Panc1 (cell line): ENCODE results near the gene FAM50B. TPM values are rescaled to one million over a fixed set of nuclear protein-coding genes. Genes with fewer than 3 reads are reported as not detected.

Source experiments
- ATAC-seq: fragments of 200-7000 bp; cut with Tn5 transposase; 2 replicates; pipeline ENCODE4 v1.9.1; 2020; ENCODE audit warnings: mild to moderate bottlenecking, moderate library complexity
- BruUV-seq: library from RNA; stranded (reverse); fragments of 400-500 nt; replicated peaks from 2 replicates; lab custom pipeline; 2021; lab: Mats Ljungman, UMichigan
- CTCF ChIA-PET: fragments of 300-600 bp; sonication (Branson Sonifier 250); formaldehyde crosslinking; loops from one replicate; lab custom pipeline; 2022; ENCODE audit warnings: antibody characterized with exemption; lab: Charles Lee
- POLR2A ChIA-PET: fragments of 300-600 bp; sonication (Branson Sonifier 250); formaldehyde crosslinking; loops from one replicate; lab custom pipeline; 2022; ENCODE audit warnings: antibody characterized with exemption; lab: Charles Lee
- DNase-seq: peaks from one replicate; pipeline ENCODE4 v3.0.0-alpha.2; 2010; ENCODE audit warnings: low read depth, low spot score
- H3K27ac ChIP-seq: 2 replicates; pipeline ENCODE4 v1.5.1; 2011; ENCODE audit warnings: mild to moderate bottlenecking, low read length, inconsistent platforms
- H3K27me3 ChIP-seq: fragments of 200-500 bp; sonication (Bioruptor generic); 2 replicates; pipeline ENCODE4 v1.6.0; 2014; ENCODE audit warnings: low read length, inconsistent platforms; ENCODE audit not compliant: control insufficient read depth, insufficient read depth
- H3K36me3 ChIP-seq: fragments of 200-500 bp; sonication (Bioruptor generic); 2 replicates; pipeline ENCODE4 v1.5.1; 2014; ENCODE audit warnings: inconsistent platforms, mild to moderate bottlenecking, low read length, moderate library complexity; ENCODE audit not compliant: control insufficient read depth, insufficient read depth
- H3K4me1 ChIP-seq: 2 replicates; pipeline ENCODE4 v1.5.1; 2011; ENCODE audit warnings: inconsistent platforms, mild to moderate bottlenecking, low read length, moderate library complexity; ENCODE audit not compliant: control insufficient read depth, insufficient read depth
- H3K4me3 ChIP-seq, 2 experiments: 2 replicates each; pipeline ENCODE4 v1.5.1; 2011 to 2012; ENCODE audit warnings: low read depth in 2 of 2, low read length in 2 of 2, mild to moderate bottlenecking in 2 of 2, inconsistent platforms in 1 of 2, moderate library complexity in 1 of 2
- H3K9me3 ChIP-seq: fragments of 200-500 bp; sonication (Bioruptor generic); 2 replicates; pipeline ENCODE4 v1.5.1; 2014; ENCODE audit warnings: low read depth, mild to moderate bottlenecking, inconsistent platforms, low read length, moderate library complexity; ENCODE audit not compliant: control insufficient read depth, insufficient read depth
- POLR2AphosphoS5 ChIP-seq: IDR thresholded peaks from 2 replicates; pipeline ENCODE4 v1.6.1; 2012; ENCODE audit warnings: mild to moderate bottlenecking, low read depth, low read length, moderate library complexity
- SIN3A ChIP-seq: IDR thresholded peaks from 2 replicates; pipeline ENCODE4 v1.6.1; 2012; ENCODE audit warnings: low read depth, mild to moderate bottlenecking, low read length, moderate library complexity, borderline replicate concordance; ENCODE audit not compliant: insufficient read depth
- TCF7L2 ChIP-seq: IDR thresholded peaks from 2 replicates; pipeline ENCODE4 v1.6.1; 2011; ENCODE audit warnings: mild to moderate bottlenecking, low read depth, low read length, inconsistent platforms
- in situ Hi-C: cut with HindIII; loops from 2 replicates; pipeline ENCODE4 v1.10.0; 2016; ENCODE audit warnings: low sequenced_read_pairs, low pct_unique_long_range_greater_than_20kb
- intact Hi-C: fragments of 100-400 bp; cut with micrococcal nuclease; formaldehyde crosslinking; loops from one replicate; pipeline ENCODE4 v1.10.0; 2022; ENCODE audit not compliant: unreplicated experiment
- total RNA-seq: library from RNA; stranded (reverse); gene quantifications from one replicate; pipeline ENCODE4 v1.2.1, GENCODE V29; 2021; ENCODE audit not compliant: unreplicated experiment
- TF ChIP-seq, protein P1 (sequence below): fragments of 450-650 bp; IDR thresholded peaks from 2 replicates; pipeline ENCODE4 v1.5.1; 2017; ENCODE audit warnings: mild to moderate bottlenecking
- TF ChIP-seq, protein P2 (sequence below), 2 experiments: IDR thresholded peaks; 2 replicates each; pipeline ENCODE4 v1.6.1; 2011 to 2012; ENCODE audit warnings: low read depth in 2 of 2, control low read depth in 1 of 2, low read length in 1 of 2, mild to moderate bottlenecking in 1 of 2, moderate library complexity in 1 of 2; ENCODE audit not compliant: insufficient read depth in 1 of 2

FAM50B gene
- total RNA-seq, 1 experiment from 2014 or later: not detected

DNA sequence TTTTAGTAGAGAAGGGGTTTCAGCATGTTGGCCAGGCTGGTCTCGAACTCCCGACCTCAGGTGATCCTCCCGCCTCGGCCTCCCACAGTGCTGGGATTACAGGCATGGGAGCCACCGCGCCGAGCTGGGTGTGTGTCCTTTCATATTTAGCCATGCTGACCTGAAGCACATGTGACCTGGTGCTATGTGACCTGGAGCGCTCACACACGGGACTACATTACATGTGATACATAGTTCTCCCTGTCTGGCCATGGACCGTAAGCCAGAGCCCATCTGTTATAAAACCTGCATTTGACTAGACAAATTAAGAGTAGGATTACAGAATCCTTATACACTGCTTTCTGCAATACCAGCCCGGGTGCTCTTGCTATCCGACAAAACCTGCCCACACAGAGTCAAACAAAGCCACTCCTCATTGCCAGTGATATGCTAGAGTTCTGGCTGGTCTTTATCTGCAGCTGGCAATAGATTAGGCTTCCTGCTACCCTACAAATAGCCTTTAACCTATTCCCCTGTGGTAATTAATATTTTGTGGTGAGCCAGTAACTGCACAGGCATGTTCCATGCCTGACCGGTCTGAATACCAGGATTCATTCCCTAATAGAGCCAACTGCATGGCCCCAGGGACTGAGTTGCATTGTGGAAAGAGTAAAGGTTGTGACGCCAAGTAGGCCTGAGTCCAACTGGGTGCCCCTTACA, 26.3 kb upstream of the FAM50B start:
- intact Hi-C loops (no loop called here), in situ Hi-C loops (loop anchor here (25.0 kb wide), 1 partner anchor 164 kb away; no protein-coding TSS in a partner anchor)
- no peak for DNase-seq
- TF ChIP-seq, protein P1, sequence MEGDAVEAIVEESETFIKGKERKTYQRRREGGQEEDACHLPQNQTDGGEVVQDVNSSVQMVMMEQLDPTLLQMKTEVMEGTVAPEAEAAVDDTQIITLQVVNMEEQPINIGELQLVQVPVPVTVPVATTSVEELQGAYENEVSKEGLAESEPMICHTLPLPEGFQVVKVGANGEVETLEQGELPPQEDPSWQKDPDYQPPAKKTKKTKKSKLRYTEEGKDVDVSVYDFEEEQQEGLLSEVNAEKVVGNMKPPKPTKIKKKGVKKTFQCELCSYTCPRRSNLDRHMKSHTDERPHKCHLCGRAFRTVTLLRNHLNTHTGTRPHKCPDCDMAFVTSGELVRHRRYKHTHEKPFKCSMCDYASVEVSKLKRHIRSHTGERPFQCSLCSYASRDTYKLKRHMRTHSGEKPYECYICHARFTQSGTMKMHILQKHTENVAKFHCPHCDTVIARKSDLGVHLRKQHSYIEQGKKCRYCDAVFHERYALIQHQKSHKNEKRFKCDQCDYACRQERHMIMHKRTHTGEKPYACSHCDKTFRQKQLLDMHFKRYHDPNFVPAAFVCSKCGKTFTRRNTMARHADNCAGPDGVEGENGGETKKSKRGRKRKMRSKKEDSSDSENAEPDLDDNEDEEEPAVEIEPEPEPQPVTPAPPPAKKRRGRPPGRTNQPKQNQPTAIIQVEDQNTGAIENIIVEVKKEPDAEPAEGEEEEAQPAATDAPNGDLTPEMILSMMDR: no peak
- TF ChIP-seq SIN3A (no peak), TCF7L2 (no peak), POLR2AphosphoS5 (no peak)
- TF ChIP-seq, protein P2, sequence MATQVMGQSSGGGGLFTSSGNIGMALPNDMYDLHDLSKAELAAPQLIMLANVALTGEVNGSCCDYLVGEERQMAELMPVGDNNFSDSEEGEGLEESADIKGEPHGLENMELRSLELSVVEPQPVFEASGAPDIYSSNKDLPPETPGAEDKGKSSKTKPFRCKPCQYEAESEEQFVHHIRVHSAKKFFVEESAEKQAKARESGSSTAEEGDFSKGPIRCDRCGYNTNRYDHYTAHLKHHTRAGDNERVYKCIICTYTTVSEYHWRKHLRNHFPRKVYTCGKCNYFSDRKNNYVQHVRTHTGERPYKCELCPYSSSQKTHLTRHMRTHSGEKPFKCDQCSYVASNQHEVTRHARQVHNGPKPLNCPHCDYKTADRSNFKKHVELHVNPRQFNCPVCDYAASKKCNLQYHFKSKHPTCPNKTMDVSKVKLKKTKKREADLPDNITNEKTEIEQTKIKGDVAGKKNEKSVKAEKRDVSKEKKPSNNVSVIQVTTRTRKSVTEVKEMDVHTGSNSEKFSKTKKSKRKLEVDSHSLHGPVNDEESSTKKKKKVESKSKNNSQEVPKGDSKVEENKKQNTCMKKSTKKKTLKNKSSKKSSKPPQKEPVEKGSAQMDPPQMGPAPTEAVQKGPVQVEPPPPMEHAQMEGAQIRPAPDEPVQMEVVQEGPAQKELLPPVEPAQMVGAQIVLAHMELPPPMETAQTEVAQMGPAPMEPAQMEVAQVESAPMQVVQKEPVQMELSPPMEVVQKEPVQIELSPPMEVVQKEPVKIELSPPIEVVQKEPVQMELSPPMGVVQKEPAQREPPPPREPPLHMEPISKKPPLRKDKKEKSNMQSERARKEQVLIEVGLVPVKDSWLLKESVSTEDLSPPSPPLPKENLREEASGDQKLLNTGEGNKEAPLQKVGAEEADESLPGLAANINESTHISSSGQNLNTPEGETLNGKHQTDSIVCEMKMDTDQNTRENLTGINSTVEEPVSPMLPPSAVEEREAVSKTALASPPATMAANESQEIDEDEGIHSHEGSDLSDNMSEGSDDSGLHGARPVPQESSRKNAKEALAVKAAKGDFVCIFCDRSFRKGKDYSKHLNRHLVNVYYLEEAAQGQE (IDR thresholded peaks at IDR 0.05; ENCODE audit: insufficient read depth in 1 of 2, low read depth in 2 of 2, low read length in 1 of 2): no peak
- H3K27ac ChIP-seq: peak overlapping the region; percentile 54; the same call in 1 of the 2 replicates
- no TSS peak for BruUV-seq
- H3K4me1 ChIP-seq: peaks cover 28% of the 10 kb centered on the region
- H3K4me3 ChIP-seq: no peak overlapping the region
- POLR2A ChIA-PET: interaction anchor here (0.5 kb wide), 1 partner anchor 19 kb away, joined by 3 read pairs; no protein-coding TSS in a partner anchor
- no peaks in the 10 kb centered on the region for H3K27me3 ChIP-seq
- ATAC-seq: no peak
- no peaks in the 10 kb centered on the region for H3K9me3 ChIP-seq
- no peaks in the 10 kb centered on the region for H3K36me3 ChIP-seq
- CTCF ChIA-PET: interaction anchor here (0.6 kb wide), 1 partner anchor 27 kb away, joined by 5 read pairs; no protein-coding TSS in a partner anchor

DNA sequence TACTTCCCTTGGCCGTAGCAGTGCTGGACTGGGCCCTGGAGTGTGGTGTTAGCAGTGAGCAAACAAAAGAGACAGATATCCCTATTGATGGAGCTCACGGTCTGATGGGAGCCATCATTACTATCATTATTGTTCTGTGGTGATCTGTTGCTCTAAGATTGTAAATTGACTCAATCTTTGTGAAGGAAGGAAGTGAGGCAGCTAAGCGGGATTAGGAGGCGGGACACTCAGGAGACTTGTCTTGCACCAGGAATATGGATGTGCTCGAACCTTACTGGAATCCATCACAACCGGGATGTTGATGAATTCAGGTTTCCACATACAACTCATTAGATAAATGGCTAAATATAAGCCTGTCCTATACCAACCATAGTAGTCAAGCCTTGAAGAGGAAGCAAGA, 25.5 kb upstream of the FAM50B start:
- Histone ChIP-seq H3K9me3 (no peaks in the 10 kb centered on the region), H3K27me3 (no peaks in the 10 kb centered on the region), H3K36me3 (no peaks in the 10 kb centered on the region), H3K4me3 (no peak overlapping the region), H3K27ac (peak overlapping the region; percentile 54; the same call in 1 of the 2 replicates), H3K4me1 (peaks cover 28% of the 10 kb centered on the region)
- ChIA-PET POLR2A (no interaction called here), CTCF (no interaction called here)
- no peak for DNase-seq
- in situ Hi-C loops: loop anchor here (25.0 kb wide), 1 partner anchor 164 kb away; no protein-coding TSS in a partner anchor
- intact Hi-C loops: no loop called here
- no TSS peak for BruUV-seq
- ATAC-seq: no peak
- TF ChIP-seq SIN3A (no peak), TCF7L2 (no peak), POLR2AphosphoS5 (no peak)
- TF ChIP-seq, protein P2 (IDR thresholded peaks at IDR 0.05; ENCODE audit: insufficient read depth in 1 of 2, low read depth in 2 of 2, low read length in 1 of 2): no peak
- TF ChIP-seq, protein P1: no peak
